ENCODE data around the gene DNMBP. TPM values are rescaled to one million over a fixed set of nuclear protein-coding genes. Genes with fewer than 3 reads are reported as not detected.

DNMBP gene
- total RNA-seq, 1 donor from 2014 or later, result 11.7 TPM

DNA sequence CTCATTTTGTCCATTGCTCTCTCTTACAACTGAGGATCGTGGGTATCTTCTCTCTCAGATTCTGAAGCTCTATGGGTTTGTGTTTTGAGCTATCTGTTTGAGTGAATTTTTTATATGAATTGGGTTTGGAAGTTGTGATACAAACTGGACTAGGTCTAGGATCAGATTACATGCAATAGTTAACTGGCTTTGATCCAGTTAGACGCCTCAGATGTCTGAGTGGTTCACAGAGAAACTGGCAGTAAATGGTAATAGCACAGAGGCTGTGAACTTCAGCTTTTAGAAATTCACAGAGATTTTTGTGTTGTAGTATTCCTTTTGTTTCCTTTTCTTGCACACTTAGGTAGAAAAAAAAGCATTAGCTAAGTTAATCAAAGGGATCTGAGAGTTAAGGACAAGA, 12.7 kb upstream of the DNMBP start:
- DNase-seq (ENCODE audit: low spot score), result no peak
- no peaks in the 10 kb centered on the region for H3K9me3 Mint-ChIP-seq (ENCODE audit: low read depth)
- no peak overlapping the region for H3K27ac Mint-ChIP-seq (ENCODE audit: unreplicated experiment)

DNA sequence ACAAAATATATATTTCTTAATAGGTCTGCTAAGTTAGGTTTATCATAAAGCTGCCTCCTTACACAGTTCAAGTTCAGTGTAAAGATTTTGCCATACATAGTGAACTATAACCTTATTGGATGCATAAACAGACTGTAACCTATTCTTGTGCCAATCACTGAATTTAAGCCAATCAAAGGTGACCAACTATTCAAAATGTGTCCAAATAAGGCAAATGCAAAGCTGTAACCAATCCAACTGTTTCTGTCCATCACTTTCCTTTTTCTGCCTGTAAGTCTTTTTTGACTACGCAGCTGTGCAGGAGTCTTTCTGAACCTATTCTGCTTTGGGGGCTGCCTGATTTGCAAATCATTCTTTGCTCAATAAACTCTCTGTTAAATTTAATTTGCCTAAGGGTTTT, 11.6 kb upstream of the DNMBP start:
- H3K27ac Mint-ChIP-seq (ENCODE audit: unreplicated experiment), result no peak overlapping the region
- TF ChIP-seq, protein P1, sequence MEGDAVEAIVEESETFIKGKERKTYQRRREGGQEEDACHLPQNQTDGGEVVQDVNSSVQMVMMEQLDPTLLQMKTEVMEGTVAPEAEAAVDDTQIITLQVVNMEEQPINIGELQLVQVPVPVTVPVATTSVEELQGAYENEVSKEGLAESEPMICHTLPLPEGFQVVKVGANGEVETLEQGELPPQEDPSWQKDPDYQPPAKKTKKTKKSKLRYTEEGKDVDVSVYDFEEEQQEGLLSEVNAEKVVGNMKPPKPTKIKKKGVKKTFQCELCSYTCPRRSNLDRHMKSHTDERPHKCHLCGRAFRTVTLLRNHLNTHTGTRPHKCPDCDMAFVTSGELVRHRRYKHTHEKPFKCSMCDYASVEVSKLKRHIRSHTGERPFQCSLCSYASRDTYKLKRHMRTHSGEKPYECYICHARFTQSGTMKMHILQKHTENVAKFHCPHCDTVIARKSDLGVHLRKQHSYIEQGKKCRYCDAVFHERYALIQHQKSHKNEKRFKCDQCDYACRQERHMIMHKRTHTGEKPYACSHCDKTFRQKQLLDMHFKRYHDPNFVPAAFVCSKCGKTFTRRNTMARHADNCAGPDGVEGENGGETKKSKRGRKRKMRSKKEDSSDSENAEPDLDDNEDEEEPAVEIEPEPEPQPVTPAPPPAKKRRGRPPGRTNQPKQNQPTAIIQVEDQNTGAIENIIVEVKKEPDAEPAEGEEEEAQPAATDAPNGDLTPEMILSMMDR (IDR thresholded peaks at IDR 0.05), result no peak
- no peak overlapping the region for H3K4me3 Mint-ChIP-seq (ENCODE audit: unreplicated experiment)

More for the DNA sequence above, 12.7 kb upstream of the DNMBP start:
- Mint-ChIP-seq H3K4me1 (ENCODE audit: low read depth) (peaks cover 18% of the 10 kb centered on the region), H3K4me3 (ENCODE audit: unreplicated experiment) (no peak overlapping the region), H3K36me3 (ENCODE audit: low read depth) (no peaks in the 10 kb centered on the region), H3K27me3 (ENCODE audit: low read depth) (no peaks in the 10 kb centered on the region)
- TF ChIP-seq, protein P1 (IDR thresholded peaks at IDR 0.05), result no peak

DNA sequence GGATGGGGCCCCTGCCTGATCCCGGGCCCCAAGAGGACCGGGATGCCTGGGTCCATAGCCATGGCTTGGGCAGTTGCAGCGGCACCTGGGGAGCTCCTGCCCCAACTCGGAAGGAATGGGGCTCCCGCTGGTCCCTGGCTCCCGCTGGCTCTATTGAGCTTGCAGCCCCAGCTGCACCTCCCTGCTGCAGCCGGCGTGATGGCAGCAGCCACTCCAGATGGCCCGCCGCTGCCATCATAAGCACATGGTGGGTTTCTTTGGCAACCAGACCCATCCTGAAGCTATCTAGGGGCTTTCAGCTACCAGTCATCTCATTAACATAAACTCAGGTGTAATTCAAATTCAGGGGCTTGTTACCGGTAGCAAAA, 11.1 kb upstream of the DNMBP start:
- H3K27ac Mint-ChIP-seq (ENCODE audit: unreplicated experiment), result no peak overlapping the region
- TF ChIP-seq, protein P1 (IDR thresholded peaks at IDR 0.05), result no peak
- no peak for DNase-seq (ENCODE audit: low spot score)
- H3K27me3 Mint-ChIP-seq (ENCODE audit: low read depth), result no peaks in the 10 kb centered on the region
- H3K4me3 Mint-ChIP-seq (ENCODE audit: unreplicated experiment), result no peak overlapping the region
- H3K36me3 Mint-ChIP-seq (ENCODE audit: low read depth), result no peaks in the 10 kb centered on the region
- peaks cover 17% of the 10 kb centered on the region for H3K4me1 Mint-ChIP-seq (ENCODE audit: low read depth)
- H3K9me3 Mint-ChIP-seq (ENCODE audit: low read depth), result no peaks in the 10 kb centered on the region

More for the DNA sequence above, 11.6 kb upstream of the DNMBP start:
- Mint-ChIP-seq H3K4me1 (ENCODE audit: low read depth) (peaks cover 18% of the 10 kb centered on the region), H3K9me3 (ENCODE audit: low read depth) (no peaks in the 10 kb centered on the region), H3K27me3 (ENCODE audit: low read depth) (no peaks in the 10 kb centered on the region), H3K36me3 (ENCODE audit: low read depth) (no peaks in the 10 kb centered on the region)
- no peak for DNase-seq (ENCODE audit: low spot score)

DNA sequence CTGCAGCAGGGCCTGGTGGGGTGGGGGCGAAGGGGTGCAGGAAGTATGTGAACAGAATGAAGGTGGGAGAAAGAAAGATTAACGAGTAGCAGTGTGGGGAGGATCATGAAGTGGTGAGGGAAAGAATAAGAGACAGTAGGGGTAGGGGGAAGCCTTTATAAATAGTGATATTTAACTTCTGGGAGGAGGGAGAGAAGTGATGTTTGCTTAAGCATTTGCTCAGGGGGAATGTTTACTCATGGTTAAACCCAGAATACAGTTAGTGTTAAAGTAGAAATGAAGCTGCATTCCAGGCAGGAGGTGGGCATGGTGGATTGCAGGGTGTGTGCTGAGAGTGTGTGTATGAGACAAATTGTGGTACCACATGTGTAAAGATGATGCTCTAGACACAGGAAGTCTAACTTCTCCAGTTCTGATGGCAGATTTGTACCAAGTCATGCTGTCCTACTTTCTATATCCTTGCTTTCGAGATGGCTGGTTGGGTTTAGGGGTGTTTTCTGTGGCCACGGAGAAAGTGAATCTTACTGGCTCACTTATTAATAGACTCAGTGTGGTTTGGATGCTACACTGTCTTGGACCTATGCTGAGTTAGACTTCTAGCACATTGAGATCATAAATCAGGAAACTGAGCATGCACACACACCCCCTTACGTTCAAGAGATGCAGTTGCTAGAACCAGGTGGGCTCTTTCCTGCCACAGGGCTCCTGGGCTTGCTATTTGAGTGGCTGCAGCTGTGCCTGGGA, 10.6 kb upstream of the DNMBP start:
- no peaks in the 10 kb centered on the region for H3K27me3 Mint-ChIP-seq (ENCODE audit: low read depth)
- H3K9me3 Mint-ChIP-seq (ENCODE audit: low read depth), result no peaks in the 10 kb centered on the region
- no peak overlapping the region for H3K27ac Mint-ChIP-seq (ENCODE audit: unreplicated experiment)
- no peak for DNase-seq (ENCODE audit: low spot score)
- H3K4me3 Mint-ChIP-seq (ENCODE audit: unreplicated experiment), result no peak overlapping the region
- H3K4me1 Mint-ChIP-seq (ENCODE audit: low read depth), result peaks cover 14% of the 10 kb centered on the region
- no peaks in the 10 kb centered on the region for H3K36me3 Mint-ChIP-seq (ENCODE audit: low read depth)
- TF ChIP-seq, protein P1 (IDR thresholded peaks at IDR 0.05), result no peak

DNA sequence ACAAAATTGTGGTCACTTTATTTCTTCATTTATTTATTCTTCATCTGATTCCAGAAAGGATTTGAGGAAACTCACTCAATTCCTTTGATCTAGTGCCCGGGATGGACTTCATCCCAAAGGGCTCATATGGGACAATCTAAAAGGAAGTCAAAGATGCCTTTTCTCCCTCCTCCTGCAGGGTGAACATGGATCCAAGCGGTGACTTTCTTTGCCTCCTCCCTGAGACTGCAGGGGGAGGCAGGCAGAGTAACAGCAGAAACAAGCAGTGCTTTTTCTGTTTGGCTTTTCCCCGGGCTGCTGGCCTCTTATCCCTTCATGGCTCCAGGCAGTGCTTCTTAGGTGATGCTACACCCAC, 10.0 kb upstream of the DNMBP start:
- no peak overlapping the region for H3K27ac Mint-ChIP-seq (ENCODE audit: unreplicated experiment)
- TF ChIP-seq, protein P1 (IDR thresholded peaks at IDR 0.05), result peak; percentile 43
- no peaks in the 10 kb centered on the region for H3K27me3 Mint-ChIP-seq (ENCODE audit: low read depth)
- peaks cover 14% of the 10 kb centered on the region for H3K4me1 Mint-ChIP-seq (ENCODE audit: low read depth)
- no peak for DNase-seq (ENCODE audit: low spot score)
- no peak overlapping the region for H3K4me3 Mint-ChIP-seq (ENCODE audit: unreplicated experiment)
- H3K9me3 Mint-ChIP-seq (ENCODE audit: low read depth), result no peaks in the 10 kb centered on the region
- no peaks in the 10 kb centered on the region for H3K36me3 Mint-ChIP-seq (ENCODE audit: low read depth)

Data from chondrocyte (in vitro differentiated cells).